Measurements from ENCODE around the gene OR13G1.

Gene OR13G1

DNA sequence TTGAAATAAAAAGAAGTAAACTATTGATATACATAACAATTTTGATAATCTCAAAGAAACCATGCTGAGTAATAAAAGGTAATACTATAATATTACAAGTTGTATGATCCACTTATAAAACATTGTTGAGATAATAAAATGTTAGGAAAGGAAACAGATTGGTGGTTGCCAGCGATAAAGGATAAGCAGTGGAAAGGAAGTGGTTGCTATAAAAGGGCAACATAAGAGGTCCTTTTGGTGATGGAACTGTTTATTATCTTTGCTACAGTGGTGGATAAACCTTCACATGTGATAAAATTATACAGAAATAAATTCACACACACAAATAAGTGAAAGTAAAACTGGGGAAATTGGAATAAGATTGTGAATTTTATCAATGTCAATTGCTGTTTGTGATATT, 21.8 kb upstream of the OR13G1 start:
- TF ChIP-seq FOXP2 (optimal IDR thresholded peaks at IDR 0.05; ENCODE audit: borderline replicate concordance, extremely low read depth, extremely low read length, insufficient read depth) = no peak

DNA sequence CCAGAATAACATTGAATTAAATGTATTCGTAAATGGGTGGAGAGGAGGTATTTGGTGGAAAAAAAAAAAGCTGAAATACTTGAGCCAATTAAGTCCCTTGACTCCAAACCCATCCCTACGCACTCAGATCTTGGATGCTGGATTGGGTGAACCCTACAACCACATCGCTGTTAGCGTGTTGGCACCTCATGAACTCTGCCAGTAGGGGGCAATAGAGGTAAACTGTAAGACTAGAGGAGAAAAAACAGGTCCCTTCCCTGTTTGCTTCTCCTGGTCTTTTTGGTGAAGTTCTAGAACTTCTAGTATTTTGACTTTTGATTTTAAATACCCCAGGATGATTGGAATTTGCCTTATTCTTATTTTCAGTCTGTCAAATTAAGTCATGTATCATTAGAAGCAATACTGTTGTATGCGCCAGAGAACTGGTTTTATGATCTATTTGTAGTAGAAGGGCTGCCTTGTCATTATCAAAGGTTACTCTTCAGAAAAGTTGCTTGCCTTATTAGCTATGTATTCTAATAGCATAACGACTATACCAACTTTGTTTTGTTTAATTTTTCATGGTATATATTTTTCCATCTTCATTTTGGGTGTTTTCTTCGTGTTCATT, 1.9 kb upstream of the OR13G1 start:
- no peak for TF ChIP-seq SIN3A (IDR thresholded peaks at IDR 0.05; ENCODE audit: borderline replicate concordance, insufficient read depth, low read length)
- TF ChIP-seq, protein P1, sequence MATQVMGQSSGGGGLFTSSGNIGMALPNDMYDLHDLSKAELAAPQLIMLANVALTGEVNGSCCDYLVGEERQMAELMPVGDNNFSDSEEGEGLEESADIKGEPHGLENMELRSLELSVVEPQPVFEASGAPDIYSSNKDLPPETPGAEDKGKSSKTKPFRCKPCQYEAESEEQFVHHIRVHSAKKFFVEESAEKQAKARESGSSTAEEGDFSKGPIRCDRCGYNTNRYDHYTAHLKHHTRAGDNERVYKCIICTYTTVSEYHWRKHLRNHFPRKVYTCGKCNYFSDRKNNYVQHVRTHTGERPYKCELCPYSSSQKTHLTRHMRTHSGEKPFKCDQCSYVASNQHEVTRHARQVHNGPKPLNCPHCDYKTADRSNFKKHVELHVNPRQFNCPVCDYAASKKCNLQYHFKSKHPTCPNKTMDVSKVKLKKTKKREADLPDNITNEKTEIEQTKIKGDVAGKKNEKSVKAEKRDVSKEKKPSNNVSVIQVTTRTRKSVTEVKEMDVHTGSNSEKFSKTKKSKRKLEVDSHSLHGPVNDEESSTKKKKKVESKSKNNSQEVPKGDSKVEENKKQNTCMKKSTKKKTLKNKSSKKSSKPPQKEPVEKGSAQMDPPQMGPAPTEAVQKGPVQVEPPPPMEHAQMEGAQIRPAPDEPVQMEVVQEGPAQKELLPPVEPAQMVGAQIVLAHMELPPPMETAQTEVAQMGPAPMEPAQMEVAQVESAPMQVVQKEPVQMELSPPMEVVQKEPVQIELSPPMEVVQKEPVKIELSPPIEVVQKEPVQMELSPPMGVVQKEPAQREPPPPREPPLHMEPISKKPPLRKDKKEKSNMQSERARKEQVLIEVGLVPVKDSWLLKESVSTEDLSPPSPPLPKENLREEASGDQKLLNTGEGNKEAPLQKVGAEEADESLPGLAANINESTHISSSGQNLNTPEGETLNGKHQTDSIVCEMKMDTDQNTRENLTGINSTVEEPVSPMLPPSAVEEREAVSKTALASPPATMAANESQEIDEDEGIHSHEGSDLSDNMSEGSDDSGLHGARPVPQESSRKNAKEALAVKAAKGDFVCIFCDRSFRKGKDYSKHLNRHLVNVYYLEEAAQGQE (IDR thresholded peaks at IDR 0.05; ENCODE audit: insufficient read depth in 1 of 2, low read depth in 2 of 2, low read length in 2 of 2) = no peak
- TF ChIP-seq FOXP2 (optimal IDR thresholded peaks at IDR 0.05; ENCODE audit: borderline replicate concordance, extremely low read depth, extremely low read length, insufficient read depth) = no peak
- TF ChIP-seq TAF1 (IDR thresholded peaks at IDR 0.05; ENCODE audit: borderline replicate concordance, insufficient read depth, low read length) = no peak
- TF ChIP-seq POLR2AphosphoS5 (IDR thresholded peaks at IDR 0.05; ENCODE audit: low read depth, low read length) = no peak

DNA sequence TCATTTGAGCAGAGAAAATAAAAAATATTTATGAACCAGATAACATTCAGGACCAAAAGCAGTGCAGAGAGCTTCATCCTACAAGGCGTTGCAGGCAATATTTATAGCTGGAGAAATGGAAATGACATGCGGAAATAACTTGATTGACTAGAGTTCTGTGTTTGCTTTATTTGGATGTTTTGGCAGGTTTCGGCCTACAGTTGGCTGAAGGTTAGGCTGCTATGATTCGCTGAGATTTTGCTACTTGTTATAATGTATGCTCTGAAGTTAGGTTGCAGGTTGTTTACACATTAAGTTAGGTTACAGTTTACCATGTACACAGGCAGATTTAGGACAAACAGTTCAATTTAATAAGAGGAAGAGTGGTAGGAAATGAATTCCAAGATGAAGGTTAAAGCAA, 632 bp upstream of the OR13G1 start:
- TF ChIP-seq, protein P1 (IDR thresholded peaks at IDR 0.05; ENCODE audit: insufficient read depth in 1 of 2, low read depth in 2 of 2, low read length in 2 of 2) = no peak
- no peak for TF ChIP-seq SIN3A (IDR thresholded peaks at IDR 0.05; ENCODE audit: borderline replicate concordance, insufficient read depth, low read length)
- no peak for TF ChIP-seq FOXP2 (optimal IDR thresholded peaks at IDR 0.05; ENCODE audit: borderline replicate concordance, extremely low read depth, extremely low read length, insufficient read depth)
- TF ChIP-seq TAF1 (IDR thresholded peaks at IDR 0.05; ENCODE audit: borderline replicate concordance, insufficient read depth, low read length) = no peak
- no peak for TF ChIP-seq POLR2AphosphoS5 (IDR thresholded peaks at IDR 0.05; ENCODE audit: low read depth, low read length)

DNA sequence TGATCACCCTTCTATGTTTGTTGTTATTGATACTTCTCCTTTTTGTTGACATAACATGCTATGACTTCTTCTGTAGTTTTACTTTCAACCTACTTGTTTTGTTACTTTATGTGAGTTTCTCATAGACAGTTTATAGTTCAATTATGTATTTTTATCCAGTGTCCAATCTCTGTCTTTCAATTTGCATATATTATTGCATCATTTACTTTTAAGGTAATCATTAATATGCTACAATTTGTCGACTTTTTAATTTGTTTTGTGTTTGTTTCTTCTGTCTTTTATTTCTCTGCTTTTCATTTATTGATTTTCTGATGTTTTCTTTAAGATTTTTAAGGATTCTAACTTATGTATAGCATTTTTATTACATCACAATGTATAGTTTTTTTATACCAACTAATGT, 10.3 kb downstream of the OR13G1 start:
- TF ChIP-seq, protein P1 (IDR thresholded peaks at IDR 0.05; ENCODE audit: insufficient read depth in 1 of 2, low read depth in 2 of 2, low read length in 2 of 2) = no peak
- no peak for TF ChIP-seq SIN3A (IDR thresholded peaks at IDR 0.05; ENCODE audit: borderline replicate concordance, insufficient read depth, low read length)
- no peak for TF ChIP-seq POLR2AphosphoS5 (IDR thresholded peaks at IDR 0.05; ENCODE audit: low read depth, low read length)
- TF ChIP-seq FOXP2 (optimal IDR thresholded peaks at IDR 0.05; ENCODE audit: borderline replicate concordance, extremely low read depth, extremely low read length, insufficient read depth) = no peak
- no peak for TF ChIP-seq TAF1 (IDR thresholded peaks at IDR 0.05; ENCODE audit: borderline replicate concordance, insufficient read depth, low read length)

DNA sequence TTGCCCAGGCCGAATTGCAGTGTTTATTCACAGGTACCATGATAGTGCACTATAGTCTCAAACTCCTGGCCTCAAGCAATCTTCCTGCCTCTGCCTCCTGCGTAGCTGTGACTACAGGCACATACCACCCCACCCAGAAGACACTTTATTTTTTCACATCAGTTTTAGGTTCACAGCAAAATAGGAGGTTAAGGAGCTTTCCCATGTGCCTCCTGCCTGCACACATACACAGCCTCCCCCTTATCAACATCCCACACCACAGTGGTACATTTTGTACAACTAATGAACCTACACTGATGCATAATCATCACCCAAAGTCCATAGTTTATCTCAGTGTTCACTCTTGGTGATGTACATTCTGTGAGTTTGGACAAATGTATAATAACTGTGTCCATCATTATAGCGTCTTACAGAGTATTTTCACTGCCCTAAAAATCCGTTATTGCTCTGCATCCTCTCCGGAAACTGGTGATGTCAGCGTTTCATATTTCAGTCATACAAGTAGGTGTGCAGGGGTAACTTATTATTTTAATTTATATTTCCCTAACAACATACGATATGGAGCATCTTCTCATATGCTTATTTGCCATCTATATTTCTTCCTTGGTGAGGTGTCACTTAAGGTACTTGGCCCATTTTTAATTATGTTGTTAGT, 23.2 kb downstream of the OR13G1 start:
- TF ChIP-seq TAF1 (IDR thresholded peaks at IDR 0.05; ENCODE audit: borderline replicate concordance, insufficient read depth, low read length) (no peak), SIN3A (IDR thresholded peaks at IDR 0.05; ENCODE audit: borderline replicate concordance, insufficient read depth, low read length) (no peak)

DNA sequence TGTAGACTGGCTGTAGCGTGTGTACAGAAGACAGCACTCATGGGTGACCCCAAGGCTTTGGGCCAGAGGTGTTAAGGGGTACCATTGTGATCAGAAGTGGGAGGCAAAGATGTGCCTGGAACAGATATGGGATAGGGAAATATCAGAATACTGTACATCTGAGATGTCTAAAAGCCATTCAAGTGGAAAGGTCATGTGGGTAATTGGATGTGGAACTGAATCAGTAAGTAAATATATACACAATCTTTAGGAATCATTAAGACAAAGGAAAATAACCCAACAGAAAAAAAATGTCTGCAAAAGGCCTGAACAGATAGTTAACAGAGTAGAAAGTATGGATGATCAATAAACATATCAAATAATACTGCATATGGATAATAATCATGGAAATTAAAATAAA, 26.5 kb downstream of the OR13G1 start:
- TF ChIP-seq SIN3A (IDR thresholded peaks at IDR 0.05; ENCODE audit: borderline replicate concordance, insufficient read depth, low read length) = no peak

DNA sequence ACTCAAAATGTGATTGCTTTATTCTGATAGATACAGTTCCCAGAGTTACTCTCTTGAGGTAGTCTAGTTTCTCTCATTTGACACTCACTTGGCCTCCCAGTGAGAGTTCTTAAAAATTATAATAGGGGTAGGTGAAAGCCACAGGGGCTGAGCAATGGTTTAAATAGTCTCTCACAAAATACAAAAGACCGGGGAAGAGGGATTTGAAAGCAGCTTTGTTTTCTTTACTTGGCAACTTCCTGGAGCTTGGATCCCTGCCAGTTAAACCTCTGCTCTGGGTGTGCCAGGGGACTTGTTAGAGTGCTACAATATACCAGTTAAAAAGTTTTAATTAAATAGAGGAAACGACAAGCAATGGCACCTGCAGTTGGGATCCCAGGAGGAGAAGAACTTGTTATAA, 31.7 kb downstream of the OR13G1 start:
- TF ChIP-seq POLR2AphosphoS5 (IDR thresholded peaks at IDR 0.05; ENCODE audit: low read depth, low read length) = no peak
- TF ChIP-seq, protein P1 (IDR thresholded peaks at IDR 0.05; ENCODE audit: insufficient read depth in 1 of 2, low read depth in 2 of 2, low read length in 2 of 2) = no peak
- no peak for TF ChIP-seq TAF1 (IDR thresholded peaks at IDR 0.05; ENCODE audit: borderline replicate concordance, insufficient read depth, low read length)
- TF ChIP-seq FOXP2 (optimal IDR thresholded peaks at IDR 0.05; ENCODE audit: borderline replicate concordance, extremely low read depth, extremely low read length, insufficient read depth) = no peak
- no peak for TF ChIP-seq SIN3A (IDR thresholded peaks at IDR 0.05; ENCODE audit: borderline replicate concordance, insufficient read depth, low read length)
